ENCODE results near the gene CENPN.
A peak's percentile ranks its signal among the peaks of the same experiment; 100 is the strongest.

The CENPN gene

DNA sequence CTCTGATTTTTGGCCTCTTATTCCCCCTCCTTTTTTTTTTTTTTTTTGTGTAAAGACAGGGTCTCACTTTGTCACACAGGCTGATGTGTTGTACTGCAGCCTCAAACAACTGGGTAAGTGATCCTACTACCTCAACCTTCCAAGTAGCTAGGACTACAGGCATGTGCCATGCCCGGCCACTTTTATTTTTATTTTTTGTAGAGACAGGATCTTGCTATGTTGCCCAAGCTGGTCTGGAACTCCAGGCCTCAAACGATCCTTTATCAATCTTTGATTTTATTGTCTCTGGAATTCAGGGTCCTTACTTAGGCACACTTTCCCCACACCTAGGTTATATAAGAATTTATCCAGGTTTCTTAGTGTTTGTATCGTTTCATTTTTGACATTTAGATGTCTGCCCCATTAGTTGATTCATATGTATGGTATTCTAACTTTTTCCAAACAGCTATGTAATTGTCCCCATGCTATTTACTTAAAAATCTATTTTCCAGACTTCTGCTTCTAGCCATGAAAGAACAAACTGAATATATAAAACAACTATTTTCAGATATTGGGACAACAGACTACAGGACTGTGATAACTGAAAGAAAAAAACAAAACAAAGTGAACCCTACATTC, 14.2 kb upstream of the CENPN start:
- DNase-seq, result no peak

DNA sequence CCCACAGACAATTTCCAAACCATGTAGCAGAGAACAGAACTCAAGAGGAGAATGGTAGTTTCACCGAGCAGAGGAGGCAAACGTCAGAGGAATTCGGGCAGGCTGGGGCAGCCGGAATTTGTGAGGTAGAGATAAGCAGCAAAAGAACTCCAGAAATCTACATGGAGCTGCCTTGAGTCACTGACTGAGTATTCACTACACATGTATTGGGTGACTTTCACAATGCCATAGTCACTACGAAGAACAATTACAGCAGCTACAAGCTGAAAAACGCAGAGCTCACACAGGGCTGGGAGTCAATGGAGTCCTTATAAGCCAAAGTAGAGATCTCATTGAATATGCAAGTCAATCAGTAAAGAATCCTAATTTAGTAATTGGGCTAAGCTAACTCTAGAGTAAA, 13.7 kb upstream of the CENPN start:
- DNase-seq, result no peak

DNA sequence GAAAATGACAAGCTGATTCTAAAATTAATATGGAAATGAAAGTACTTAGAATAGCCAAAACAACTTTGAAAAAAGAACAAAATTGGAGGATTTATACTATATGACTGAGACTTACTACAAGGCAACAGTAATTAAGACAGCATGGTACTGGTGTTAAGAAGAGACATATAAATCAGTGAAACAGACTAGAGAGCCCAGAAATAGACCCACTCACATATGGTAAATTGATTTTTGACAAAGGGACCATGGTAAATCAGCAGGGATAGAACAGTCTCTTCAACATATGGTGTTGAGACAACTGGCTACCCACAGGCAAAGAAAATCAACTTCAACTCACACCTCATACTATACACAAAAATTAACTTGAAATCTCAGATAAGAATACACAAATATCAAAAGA, 13.2 kb upstream of the CENPN start:
- DNase-seq, result no peak

DNA sequence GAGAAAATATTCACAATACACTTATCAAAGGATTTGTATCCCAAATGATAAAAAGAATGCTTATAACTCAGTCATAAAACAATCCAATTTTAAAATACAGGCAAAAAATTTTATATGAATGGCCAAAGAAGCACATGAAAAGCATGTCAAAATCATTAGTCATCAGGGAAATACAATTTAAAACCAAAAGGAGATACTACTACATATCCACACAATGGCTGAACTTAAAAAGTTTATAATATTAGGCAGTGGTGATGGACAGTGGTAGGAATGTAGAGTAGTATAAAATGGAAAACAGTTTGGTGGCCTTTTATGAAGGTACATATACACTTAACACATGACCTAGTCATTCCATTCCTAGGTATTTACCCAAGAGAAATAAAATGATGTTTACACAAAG, 12.6 kb upstream of the CENPN start:
- DNase-seq, result no peak

DNA sequence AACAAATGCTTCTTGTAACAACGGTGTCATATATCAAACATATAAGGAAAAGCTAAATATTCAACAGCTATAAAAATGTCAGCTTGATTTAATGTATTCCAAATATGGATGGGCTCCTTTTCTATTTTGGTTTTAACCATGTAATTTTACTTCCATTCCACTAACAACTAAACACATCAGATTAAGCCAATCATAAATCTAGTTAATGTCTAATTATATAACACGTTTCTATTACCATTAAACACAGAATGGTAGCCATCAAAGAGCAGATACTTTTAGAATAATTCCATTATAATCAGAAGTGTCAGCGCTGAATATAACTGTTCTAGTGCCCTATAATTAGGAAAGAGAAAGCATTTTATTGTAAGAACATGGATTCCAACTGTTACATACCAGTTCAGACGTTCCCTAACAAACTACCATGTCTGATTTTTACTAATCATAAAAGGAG, 10.3 kb upstream of the CENPN start:
- no peak for DNase-seq

DNA sequence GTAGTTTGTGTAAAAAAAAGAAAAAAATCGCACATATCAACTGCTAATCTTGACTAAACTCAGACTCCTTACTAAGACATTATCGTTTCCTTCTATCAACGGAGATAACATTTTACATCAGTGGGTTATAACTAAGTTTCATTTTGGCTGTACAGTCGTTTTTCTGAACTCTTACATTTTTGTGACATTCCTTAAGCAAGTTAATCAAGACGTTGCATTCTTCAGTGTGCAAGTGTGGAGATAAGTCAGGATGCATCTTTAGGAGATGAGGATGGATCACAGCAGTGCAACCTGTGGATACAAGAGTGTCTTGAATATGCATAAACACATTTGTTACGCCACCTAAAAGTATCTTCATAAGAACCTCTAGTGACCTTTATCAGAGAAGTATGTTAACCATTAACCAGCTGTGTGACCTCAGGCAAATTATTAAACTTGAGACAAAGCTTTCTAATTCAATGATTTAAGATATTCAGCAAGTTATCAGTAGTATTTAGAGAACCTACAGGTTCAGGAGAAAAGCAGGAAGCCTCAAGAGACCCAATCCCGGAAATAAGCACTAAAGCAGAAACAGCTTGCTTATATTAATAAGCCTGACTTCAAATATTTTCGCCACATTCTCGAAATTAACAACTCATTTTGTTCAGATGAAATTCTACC, 9.7 kb upstream of the CENPN start:
- no peak for DNase-seq

DNA sequence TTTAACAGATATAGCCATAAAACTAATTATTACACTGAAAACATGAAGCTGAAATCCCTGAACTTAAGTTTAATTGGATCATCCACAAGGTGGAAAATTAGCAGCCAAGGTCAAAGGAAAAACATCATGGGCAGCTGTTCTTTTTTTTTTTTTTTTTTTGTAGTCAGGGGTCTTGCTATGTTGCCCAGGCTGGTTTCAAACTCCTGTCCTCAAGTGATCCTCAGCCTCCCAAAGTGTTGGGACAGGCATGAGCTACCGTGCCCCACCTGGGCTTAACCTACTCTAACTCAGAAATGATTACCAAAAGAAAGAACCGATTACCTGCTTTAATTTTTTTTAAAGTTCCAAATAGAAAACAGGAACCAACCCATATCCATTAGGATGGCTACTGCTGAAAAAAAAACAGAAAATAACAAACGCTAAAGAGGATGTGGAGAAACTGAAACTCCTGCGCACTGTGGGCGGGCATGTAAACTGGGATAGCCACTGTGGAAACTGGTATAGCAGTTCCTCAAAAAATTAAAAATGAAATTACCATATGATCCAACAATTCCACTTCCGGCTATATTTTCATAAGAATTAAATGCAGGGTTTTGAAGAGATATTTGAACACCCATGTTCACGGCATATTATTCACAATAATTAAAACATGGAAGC, 8.9 kb upstream of the CENPN start:
- no peak for DNase-seq

DNA sequence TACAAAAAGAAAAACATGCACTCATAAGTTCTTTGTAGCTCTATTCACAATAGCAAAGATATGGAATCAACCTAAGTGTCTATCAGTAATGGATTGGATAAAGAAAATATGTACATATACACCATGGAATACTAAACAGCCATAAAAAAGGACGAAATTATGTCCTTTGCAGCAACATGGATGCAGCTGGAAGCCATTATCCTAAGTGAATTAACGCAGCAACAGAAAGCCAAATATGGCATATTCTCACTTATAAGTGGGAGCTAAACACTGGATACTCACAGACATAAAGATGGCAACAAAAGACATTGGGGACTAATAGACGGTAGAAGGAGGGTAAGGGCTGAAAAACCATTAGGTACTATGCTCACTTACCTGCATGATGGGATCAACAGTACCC, 6.1 kb upstream of the CENPN start:
- no peak for DNase-seq

DNA sequence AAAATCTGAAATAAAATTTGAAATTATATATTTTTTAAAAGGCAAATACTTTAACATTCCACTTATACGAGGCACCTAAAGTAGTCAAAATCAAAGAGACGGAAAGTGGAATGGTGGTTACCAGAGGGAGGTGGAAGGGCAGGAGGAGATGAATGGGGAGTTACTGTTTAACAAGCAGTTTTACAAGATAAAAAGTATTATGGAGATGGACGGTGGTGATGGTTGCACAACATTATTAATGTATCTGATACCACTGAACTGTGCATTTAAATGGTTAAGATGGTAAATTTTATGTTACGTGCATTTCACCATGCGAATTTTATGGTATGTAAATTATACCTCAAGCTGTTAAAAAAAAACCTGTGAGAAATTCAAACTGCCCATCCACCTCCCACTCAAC, 5.7 kb upstream of the CENPN start:
- no peak for DNase-seq

DNA sequence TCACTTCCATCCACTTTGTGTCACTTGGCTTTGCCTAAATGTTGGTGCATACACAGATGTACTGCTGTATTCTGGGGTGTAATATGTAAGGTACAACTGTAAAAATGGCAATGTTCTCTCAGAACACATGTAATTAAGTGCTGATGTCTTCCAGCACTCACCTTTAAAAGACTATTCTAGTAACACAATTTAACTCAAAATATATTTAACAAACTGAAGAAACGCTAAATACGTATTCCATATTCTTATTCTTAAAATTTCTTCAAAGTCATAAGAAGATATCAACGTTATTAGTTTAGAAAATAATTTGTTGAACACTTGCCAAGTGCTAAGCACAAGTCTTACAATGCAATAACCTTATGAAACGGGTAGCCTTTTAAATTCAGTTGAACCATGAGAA, 4.0 kb upstream of the CENPN start:
- no peak for DNase-seq

DNA sequence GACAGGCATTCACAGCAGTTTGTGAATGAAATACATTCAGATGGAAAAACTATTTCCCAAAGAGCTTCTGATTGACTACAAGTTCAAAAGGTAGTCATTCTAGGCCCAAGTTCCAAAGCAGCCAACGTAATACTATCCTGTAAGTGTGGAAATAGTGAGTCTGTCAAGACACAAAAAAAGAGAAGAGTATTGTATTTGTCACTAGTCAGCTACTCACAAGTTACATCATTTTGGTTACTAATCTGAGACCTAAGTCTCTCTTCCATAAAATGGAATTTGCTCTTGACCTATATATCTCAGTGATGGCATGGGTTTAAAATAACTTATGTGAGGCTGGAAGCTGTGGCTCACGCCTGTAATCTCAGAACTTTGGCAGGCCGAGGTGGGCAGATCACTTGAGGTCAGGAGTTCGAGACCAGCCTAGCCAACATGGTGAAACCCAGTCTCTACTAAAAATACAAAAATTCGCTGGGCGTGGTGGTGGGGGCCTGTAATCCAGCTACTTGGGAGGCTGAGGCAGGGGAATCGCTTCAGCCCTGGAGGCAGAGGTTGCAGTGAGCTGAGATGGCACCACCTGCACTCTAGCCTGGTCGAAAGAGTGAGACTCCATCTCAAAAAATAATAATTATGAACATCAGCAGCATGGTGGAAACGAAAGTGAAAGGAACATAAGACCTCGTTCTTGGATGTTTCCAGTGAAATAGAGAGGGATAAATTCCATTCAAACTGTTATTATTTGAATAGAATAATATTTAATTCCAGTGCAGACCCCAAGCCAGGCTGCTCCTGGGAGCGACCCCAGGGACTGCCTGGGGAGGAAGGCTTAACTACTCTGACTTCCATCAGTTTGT, 3.2 kb upstream of the CENPN start:
- DNase-seq, result peak; percentile 44

DNA sequence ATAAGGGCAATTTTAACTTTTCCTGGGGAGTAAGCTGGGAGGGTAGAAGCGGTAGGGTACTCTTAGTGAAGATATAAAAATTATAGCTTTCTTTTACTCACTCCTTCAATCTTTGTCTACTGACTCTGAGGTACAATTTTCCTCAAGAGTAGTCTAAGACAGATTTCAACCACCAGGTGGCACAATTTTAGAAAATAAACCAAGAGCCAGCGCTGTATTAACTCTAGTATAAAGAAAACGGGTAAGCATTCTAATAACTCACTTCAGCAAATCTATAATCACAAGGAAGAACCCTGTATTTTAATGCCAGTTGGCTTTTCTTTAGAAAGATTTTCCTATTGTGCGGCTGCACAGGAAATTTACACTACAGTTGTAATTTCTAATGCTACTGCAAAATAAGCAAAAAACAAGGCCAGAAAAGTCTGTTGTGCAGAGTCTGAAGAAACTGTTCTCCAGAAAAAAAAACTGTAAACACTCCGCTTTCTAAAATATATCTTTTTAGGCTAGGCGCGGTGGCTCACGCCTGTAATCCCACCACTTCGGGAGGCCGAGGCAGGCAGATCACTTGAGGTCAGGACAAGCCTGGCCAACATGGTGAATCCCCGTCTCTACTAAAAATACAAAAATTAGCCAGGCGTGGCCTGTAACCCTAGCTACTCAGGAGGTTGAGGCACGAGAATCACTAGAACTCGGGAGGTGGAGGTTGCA, 2.2 kb upstream of the CENPN start:
- DNase-seq, result no peak

DNA sequence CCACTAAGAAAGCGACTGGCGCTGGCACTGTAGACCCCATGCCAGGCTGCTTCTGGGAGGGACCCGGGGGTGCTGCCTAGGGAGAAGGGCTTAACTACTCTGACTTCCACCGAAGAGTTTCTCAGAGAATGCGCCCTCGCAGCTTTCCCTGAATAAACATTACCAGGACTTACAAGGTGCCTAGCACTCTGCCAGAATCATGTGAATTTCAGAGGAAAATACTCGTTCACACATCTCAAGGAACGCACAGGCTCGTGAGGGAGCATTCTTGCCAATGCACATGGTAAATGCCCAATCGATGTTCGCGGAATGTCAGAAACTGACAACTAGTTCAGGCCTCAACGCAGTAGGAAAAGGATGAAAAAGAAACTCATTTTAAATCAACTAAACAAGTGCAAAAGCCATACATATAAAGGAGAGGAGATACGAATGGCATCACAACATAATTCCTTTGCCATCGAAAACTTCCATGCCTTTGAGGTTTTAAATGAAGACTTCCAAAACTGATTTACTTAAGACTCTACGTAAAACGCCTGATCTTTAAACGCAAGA, 1.3 kb upstream of the CENPN start:
- no peak for DNase-seq

DNA sequence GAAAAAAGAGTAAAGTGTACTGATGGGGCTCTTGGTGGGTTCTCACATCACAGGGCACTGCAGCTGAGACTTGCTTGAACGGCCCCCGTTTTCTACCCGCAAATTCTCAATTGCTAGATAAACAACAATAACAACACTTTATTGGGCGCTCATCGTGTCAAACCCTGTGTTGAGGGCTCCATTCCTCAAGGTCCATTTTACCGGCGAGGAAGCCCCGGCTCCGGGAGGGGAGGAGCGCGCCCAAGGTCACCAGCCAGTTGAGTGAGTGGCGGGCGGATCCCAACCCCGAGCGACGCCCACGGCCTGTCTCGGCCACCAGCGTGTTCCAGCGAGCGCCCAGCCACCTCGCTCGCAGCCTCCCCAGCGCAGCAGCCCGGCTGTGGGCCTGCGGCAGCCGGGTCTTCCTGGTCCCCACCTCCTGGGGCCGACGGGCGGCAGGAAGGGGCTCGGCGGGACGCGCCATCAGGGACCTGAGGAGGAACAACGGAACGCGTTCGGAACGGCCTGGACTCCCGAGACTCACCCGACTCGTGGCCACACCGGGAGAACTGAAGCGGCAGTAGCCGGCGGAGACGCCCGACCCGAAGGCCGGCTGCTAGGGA, 702 bp upstream of the CENPN start:
- DNase-seq, result peak; percentile 84

DNA sequence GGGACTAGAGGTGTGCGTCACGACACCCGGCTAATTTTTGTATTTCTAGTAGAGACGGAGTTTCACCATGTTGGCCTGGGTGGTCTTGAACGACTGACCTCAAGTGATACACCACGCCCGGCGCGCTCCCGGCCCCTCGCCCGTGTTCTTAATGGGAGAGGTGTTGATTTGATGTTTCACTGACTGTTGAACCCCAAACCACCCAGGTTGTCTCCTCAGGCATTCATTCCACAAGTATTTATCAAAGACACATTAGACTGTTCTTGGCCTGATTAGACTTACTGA, 1.4 kb downstream of the CENPN start:
- DNase-seq, result no peak

DNA sequence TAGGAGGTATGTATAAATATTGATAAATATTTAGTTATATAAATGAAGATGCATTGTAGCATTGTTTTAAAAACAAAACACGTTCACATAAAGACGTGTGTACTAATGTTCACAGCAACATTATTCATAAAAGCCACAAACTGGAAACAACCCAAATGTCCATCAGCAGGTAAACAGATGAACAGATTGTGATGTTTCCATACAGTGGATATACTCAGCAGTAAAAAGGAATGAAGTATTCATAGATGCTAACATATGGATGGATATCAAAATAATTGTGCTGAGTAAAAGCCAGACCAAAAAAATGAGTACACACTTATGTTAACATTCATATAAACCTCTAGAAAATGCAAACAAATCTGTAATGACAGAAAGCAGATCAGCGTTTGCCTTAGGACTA, 6.0 kb downstream of the CENPN start:
- DNase-seq, result no peak

DNA sequence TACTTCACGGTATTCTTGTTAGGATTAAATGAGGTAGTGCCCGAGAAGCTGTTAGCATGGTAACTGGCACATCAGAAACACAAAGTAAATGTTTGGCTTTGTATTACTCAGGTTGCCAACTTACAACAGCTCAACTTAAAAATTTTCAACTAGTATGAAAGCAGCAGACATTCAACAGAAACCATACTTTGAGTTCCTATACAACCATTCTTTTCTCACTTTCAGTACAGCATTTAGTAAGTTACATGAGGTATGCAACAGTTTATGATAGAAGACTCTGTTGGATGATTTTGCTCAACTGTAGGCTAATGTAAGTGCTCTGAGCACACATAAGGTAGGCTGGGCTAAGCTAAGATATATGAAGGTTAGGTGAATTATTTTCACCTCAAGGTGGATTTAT, 7.7 kb downstream of the CENPN start:
- no peak for DNase-seq

DNA sequence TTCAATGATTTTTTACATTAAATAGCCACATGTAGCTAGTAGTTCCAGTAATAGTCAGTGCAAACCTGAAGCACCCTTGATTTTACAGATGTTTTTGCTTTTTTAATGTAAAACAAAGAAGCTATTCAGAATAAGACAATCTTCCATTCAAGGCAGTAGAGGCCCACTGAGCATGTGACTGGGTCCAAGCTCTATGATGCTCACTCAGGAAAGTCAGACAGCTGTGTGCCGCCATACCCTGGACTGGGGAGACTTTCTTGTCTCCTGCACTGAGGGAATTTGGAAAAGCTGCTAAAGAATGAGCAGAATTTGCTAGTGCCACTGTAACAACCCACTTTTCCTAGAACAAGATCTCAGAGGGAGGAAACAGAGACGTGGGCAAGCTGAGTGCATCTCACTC, 11.5 kb downstream of the CENPN start:
- no peak for DNase-seq

DNA sequence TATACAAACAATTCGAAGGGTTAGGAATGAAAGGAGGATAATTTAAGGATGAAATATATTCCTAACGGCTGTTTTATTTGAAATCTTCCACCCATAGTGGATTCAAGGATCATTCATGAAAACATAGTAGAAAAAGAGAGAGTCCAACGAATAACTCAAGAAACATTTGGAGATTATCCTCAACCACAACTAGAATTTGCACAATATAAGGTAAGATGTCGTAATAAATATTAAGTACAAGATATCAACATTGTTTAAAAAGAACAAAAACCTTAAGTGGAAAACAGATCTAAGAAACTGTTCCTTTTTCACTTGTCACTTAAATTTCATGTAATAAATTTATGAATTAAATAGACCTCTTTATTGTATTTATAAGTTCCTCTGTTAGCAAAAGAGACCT, 19.4 kb downstream of the CENPN start:
- no peak for DNase-seq

DNA sequence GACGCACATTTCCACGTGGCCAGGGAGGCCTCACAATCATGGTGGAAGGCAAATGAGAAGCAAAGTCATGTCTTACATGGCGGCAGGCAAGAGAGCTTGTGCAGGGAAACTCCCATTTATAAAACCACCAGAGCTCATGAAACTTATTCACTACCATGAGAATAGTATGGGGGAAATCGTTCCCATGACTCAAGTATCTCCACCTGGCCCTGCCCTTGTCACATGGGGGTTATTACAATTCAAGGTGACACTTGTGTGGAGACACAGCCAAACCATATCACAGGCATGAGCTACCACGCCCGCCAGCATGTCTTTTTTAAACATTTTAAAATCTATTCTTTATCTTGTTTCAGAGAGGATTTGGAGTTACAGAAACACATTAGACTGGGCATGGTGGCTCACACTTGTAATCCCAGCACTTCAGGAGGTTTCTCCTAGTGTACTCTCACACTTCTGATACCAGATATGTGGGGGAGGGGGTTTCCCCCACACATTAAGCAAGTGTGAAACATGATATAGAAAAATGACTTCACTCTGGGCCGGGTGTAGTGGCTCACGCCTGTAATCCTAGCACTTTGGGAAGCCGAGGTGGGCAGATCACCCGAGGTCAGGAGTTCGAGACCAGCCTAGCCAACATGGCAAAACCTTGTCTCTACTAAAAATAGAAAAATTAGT, 23.1 kb downstream of the CENPN start:
- peak; percentile 39 for DNase-seq

DNA sequence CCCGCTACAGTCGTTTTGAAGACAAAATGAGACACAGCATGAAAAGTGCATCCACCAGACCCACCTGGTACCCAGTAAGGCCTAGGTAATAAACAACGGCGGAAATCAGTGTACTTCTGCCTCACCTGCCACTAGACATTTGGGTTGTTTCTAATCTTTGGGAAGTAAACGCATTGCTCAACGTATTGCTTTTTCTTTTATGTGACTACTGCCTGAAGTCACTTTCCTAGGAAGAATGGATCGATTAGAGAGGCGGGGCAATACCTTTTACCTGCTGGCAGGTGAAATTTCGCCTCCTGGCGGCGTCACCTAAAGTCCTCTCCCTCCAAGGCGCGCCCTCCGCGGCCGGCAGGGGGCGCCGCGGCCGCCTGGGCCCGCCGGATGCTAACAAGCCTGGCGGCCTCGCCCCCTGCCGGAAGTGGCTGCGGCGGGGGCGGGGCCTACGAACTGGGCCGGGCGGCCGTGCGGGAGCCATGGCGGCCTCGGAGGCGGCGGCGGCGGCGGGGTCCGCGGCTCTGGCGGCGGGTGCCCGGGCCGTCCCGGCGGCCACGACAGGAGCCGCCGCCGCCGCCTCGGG, 28.5 kb downstream of the CENPN start, which contains the start of gene ATMIN:
Gene ATMIN (plus strand): TSS at position 445 of the 577 bp plus-strand sequence. CDS start 29 bp downstream, at position 474.
- peak; percentile 88 for DNase-seq

All from stimulated activated CD8-positive, alpha-beta memory T cell treated with anti-CD3 and anti-CD28 coated beads, Interleukin-4, amount 100 ng/mL, for 48 hours (primary cell).